Endodermal cell (in vitro differentiated cells): Measurements from ENCODE around the gene SPTLC2. TPM values are rescaled to one million over a fixed set of nuclear protein-coding genes. Genes with fewer than 3 reads are reported as not detected.
A peak's percentile ranks its signal among the peaks of the same experiment; 100 is the strongest.

ENCODE experiments used
- DNase-seq: peaks from one replicate; pipeline ENCODE4 v3.0.0-alpha.2; 2017
- H3K27ac ChIP-seq: 2 replicates; pipeline ENCODE4 v1.5.1; 2013; ENCODE audit warnings: mild to moderate bottlenecking, low read depth, low read length, moderate library complexity
- H3K27me3 ChIP-seq: 2 replicates; pipeline ENCODE4 v1.6.1; 2013; ENCODE audit warnings: mild to moderate bottlenecking, low read length, moderate library complexity; ENCODE audit not compliant: insufficient read depth, control insufficient read depth, poor library complexity, severe bottlenecking
- H3K36me3 ChIP-seq: 2 replicates; pipeline ENCODE4 v1.7.0; 2013; ENCODE audit warnings: mild to moderate bottlenecking, low read length, moderate library complexity; ENCODE audit not compliant: control insufficient read depth, insufficient read depth
- H3K4me1 ChIP-seq: one replicate; pipeline ENCODE4 v1.7.0; 2013; ENCODE audit warnings: low read length; ENCODE audit not compliant: control insufficient read depth, insufficient read depth
- H3K4me3 ChIP-seq: 2 replicates; pipeline ENCODE4 v1.5.1; 2013; ENCODE audit warnings: mild to moderate bottlenecking, low read length, moderate library complexity
- H3K9ac ChIP-seq: 2 replicates; pipeline ENCODE4 v1.6.1; 2013; ENCODE audit warnings: mild to moderate bottlenecking, low read length, moderate library complexity; ENCODE audit not compliant: poor library complexity, severe bottlenecking; ENCODE audit errors: extremely low read depth
- H3K9me3 ChIP-seq: 2 replicates; pipeline ENCODE4 v1.6.1; 2013; ENCODE audit warnings: mild to moderate bottlenecking, low read length, moderate library complexity; ENCODE audit not compliant: control insufficient read depth
- H3K27ac Mint-ChIP-seq: 2 replicates; pipeline ENCODE4 v1.8.0; 2020; ENCODE audit warnings: mixed read lengths
- H3K27me3 Mint-ChIP-seq: 2 replicates; pipeline ENCODE4 v1.8.0; 2021; ENCODE audit warnings: mild to moderate bottlenecking, mixed read lengths; ENCODE audit not compliant: insufficient read depth
- H3K36me3 Mint-ChIP-seq: 2 replicates; pipeline ENCODE4 v1.8.0; 2020; ENCODE audit warnings: low read depth, mixed read lengths
- H3K4me1 Mint-ChIP-seq: 2 replicates; pipeline ENCODE4 v1.8.0; 2020; ENCODE audit warnings: mixed read lengths
- H3K4me3 Mint-ChIP-seq: 2 replicates; pipeline ENCODE4 v1.8.0; 2020; ENCODE audit warnings: mild to moderate bottlenecking, moderate library complexity, mixed read lengths
- H3K9me3 Mint-ChIP-seq: 2 replicates; pipeline ENCODE4 v1.8.0; 2020; ENCODE audit warnings: mild to moderate bottlenecking, mixed read lengths
- CTCF ChIP-seq: fragments of 200-600 bp; sonication (generic); conservative IDR thresholded peaks from 2 replicates; pipeline ENCODE4 v1.5.0; 2021; ENCODE audit warnings: antibody characterized with exemption, mild to moderate bottlenecking
- WGBS, 2 experiments: methylation state at CpG; one replicate each; pipeline versions ENCODE4 v1.1.5 to v1.1.7; 2013; ENCODE audit warnings: missing lambda C conversion rate in 2 of 2, mixed read lengths in 1 of 2; ENCODE audit not compliant: insufficient coverage in 1 of 2, insufficient read length in 1 of 2; 5-methylcytosine and 5-hydroxymethylcytosine counted together
- total RNA-seq, 2 donors: library from RNA; stranded (reverse); fragmentation: NEBNext Ultra II Directional in 1 of 2; extraction: Animal tissue kit (Norgen Biotek cat#: 25700) in 1 of 2; gene quantifications; 2 replicates in 1 of 2; 3 replicates in 1 of 2; pipeline ENCODE4 v1.2.1, GENCODE V29; 2021

SPTLC2 gene
- total RNA-seq, 2 donors from 2014 or later, result 32.6 to 32.7 TPM

- peak overlapping the region; percentile 14 for H3K4me3 Mint-ChIP-seq
- H3K27ac Mint-ChIP-seq, result peak overlapping the region; percentile 85
- no peak overlapping the region for H3K4me3 ChIP-seq
- WGBS, 2 experiments, result 80 to 82% methylated on average over 3 of the region's 3 CpGs
- no peak for TF ChIP-seq CTCF
- no peak for DNase-seq
- H3K9me3 Mint-ChIP-seq, result no peaks in the 10 kb centered on the region
- no peaks in the 10 kb centered on the region for H3K27me3 ChIP-seq
- H3K27ac ChIP-seq, result no peak overlapping the region
- no peaks in the 10 kb centered on the region for H3K27me3 Mint-ChIP-seq
- peaks cover 26% of the 10 kb centered on the region for H3K36me3 Mint-ChIP-seq
- peaks cover 3% of the 10 kb centered on the region for H3K4me1 ChIP-seq
- no peaks in the 10 kb centered on the region for H3K9me3 ChIP-seq
- no peak overlapping the region for H3K9ac ChIP-seq
- H3K4me1 Mint-ChIP-seq, result peaks cover 50% of the 10 kb centered on the region
- H3K36me3 ChIP-seq, result peaks cover 13% of the 10 kb centered on the region
Observed at GRCh38 chr14:77543637-77544334, 72.7 kb downstream of the SPTLC2 start.

GRCh38 chr14:77543240-77543551, 73.2 kb downstream of the SPTLC2 start:
- Histone ChIP-seq H3K4me3 (no peak overlapping the region), H3K36me3 (peaks cover 7% of the 10 kb centered on the region), H3K27me3 (no peaks in the 10 kb centered on the region), H3K9me3 (no peaks in the 10 kb centered on the region), H3K4me1 (peaks cover 3% of the 10 kb centered on the region), H3K9ac (no peak overlapping the region), H3K27ac (no peak overlapping the region)
- H3K4me3 Mint-ChIP-seq, result peak overlapping the region; percentile 14
- H3K27me3 Mint-ChIP-seq, result no peaks in the 10 kb centered on the region
- peaks cover 20% of the 10 kb centered on the region for H3K36me3 Mint-ChIP-seq
- H3K9me3 Mint-ChIP-seq, result no peaks in the 10 kb centered on the region
- DNase-seq, result peak; percentile 49
- H3K4me1 Mint-ChIP-seq, result peaks cover 50% of the 10 kb centered on the region
- peak overlapping the region; percentile 85 for H3K27ac Mint-ChIP-seq
- WGBS, 2 experiments, result 77 to 90% methylated on average over 4 of the region's 5 CpGs
- no peak for TF ChIP-seq CTCF

- no peak for TF ChIP-seq CTCF
- Histone ChIP-seq H3K4me3 (no peak overlapping the region), H3K27me3 (no peaks in the 10 kb centered on the region), H3K36me3 (peaks cover 4% of the 10 kb centered on the region), H3K4me1 (peaks cover 3% of the 10 kb centered on the region), H3K27ac (no peak overlapping the region), H3K9ac (no peak overlapping the region), H3K9me3 (no peaks in the 10 kb centered on the region)
- H3K9me3 Mint-ChIP-seq, result no peaks in the 10 kb centered on the region
- H3K27me3 Mint-ChIP-seq, result no peaks in the 10 kb centered on the region
- peaks cover 15% of the 10 kb centered on the region for H3K36me3 Mint-ChIP-seq
- H3K27ac Mint-ChIP-seq, result peak overlapping the region; percentile 85
- no peak for DNase-seq
- H3K4me1 Mint-ChIP-seq, result peaks cover 48% of the 10 kb centered on the region
- peak overlapping the region; percentile 14 for H3K4me3 Mint-ChIP-seq
- WGBS, 2 experiments, result 80 to 82% methylated on average over 11 of the region's 11 CpGs
Observed at GRCh38 chr14:77542421-77543239, 73.8 kb downstream of the SPTLC2 start.
